HG02623 (cell line): ENCODE results near the gene DNAAF5.

ENCODE experiments used
- ATAC-seq: cut with Tn5 transposase; IDR thresholded peaks from one replicate; pipeline ENCODE4 v1.9.1; 2021; ENCODE audit warnings: moderate library complexity; ENCODE audit not compliant: unreplicated experiment

The DNAAF5 gene

GRCh38 chr7:763762-764161 is 37.3 kb downstream of the DNAAF5 start:
- ATAC-seq = no peak

DNA sequence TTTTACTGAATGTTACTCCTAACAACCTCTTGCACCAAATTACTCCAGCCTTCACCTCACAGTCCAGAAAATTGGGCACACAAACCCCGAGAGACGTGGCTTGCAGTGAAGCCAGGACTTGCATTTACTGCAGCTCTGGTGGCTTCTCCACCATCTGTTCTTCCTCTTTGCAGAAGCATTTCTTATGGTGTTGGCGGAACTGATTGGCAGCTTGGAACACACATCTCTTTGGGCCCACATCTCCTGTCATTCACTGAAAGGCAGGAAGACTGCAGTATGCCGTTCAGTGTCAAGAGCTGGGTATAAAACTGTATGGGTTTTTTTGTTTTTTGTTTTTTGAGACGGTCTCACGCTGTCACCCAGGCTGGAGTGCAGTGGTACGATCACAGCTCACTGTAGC is 38.9 kb downstream of the DNAAF5 start:
- no peak for ATAC-seq

GRCh38 chr7:767580-767940 is 41.1 kb downstream of the DNAAF5 start:
- no peak for ATAC-seq

DNA sequence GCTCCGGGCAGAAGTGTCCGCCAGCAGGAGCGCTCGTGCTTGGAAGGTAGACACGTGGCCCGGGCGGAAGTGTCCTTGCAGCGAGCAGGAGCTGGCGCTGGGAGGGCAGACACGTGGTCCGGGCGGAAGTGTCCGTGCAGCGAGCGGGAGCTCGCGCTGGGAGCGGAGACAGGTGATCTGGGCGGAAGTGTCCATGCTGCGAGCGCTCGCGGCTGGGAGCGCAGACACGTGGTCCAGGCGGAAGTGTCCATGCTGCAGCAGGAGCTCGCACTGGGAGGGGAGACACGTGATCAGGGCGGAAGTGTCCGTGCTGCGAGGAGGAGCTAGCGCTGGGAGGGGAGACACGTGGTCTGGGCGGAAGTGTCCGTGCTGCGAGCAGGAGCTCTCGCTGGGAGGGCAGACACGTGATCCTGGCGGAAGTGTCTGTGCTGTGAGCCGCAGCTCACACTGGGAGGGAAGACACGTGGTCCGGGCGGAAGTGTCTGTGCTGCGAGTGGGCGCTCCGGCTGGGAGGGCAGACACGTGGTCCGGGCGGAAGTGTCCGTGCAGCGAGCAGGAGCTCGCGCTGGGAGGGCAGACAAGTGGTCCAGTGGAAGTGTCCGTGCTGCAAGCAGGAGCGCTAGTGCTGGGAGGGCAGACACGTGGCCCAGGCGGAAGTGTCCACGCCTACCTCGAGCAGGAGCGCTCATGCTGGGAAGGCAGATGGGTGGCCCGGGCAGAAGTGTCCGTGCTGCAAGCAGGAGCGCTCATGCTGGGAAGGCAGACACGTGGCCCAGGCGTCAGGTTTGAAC is 41.6 kb downstream of the DNAAF5 start:
- ATAC-seq = no peak

DNA sequence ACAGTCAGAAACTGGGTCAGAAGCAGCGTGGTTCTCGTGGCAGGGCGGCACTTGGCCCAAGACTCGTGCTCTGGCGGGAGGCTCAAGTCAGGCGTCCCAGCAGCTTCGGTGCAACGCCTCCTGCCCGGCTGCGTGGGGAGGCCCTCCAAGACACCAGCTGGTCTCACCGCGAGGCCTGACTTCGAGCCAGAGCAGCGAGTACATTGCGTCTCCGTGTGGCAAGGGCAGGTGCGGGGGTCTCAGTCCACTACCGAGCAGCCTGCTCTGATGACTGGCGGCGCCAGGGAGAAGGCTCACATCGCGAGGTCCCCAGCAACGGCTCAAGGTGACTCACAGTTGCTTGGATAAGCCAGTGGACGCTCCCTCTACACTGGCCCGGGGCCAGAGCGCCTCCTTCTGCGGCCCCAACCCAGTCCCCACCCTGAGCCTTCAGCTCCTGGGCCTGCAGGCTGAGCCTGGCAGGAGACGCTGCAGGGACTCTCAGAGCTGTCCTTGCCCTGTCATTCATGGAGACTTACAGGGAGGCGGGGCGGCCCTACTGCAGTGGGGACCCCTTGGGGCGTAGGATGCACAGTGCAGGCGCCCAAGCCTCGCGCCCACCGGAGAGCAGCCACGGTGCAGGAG is 42.5 kb downstream of the DNAAF5 start:
- no peak for ATAC-seq

DNA sequence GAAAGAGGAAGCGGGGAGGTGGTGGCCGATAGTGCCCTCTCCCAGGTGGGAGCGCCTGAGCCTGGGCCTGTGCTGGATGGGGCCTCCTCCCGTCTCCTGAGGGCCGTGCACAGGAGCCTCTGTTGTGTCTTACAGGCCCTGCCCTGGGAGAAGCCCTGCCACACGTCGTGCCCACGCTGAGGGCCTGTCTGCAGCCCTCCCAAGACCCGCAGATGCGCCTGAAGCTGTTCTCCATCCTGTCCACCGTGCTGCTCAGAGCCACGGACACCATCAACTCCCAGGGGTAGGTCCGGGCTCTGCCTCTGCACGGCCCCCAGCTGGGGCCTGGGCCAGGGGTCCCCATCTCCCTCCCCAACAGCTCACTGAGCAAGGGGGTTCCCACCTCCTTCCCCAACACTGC is 43.8 kb downstream of the DNAAF5 start:
- no peak for ATAC-seq

DNA sequence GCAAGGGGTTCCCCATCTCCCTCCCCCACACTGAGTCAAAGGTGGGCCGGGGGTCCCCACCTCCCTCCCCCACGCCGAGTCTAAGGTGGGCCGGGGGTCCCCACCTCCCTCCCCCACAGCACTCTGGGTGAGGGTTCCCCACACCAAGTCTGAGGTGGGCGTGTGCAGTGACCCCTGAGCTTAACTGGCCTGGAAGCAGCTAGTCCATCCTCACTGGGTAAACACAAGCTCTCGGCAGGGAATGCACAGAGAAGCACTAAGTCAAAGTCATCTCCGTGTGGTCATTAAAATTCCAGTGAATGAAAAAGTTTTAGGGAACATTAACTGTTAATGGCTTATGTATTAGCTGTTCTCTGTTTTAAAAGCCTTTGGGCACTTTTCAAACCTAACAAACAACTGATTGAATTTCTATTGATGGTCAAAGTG is 44.3 kb downstream of the DNAAF5 start:
- no peak for ATAC-seq

- ATAC-seq = no peak
These were observed 44.9 kb downstream of the DNAAF5 start for GRCh38 chr7:771234-772004.

- ATAC-seq = no peak
These were observed 45.5 kb downstream of the DNAAF5 start for GRCh38 chr7:772005-772294.

DNA sequence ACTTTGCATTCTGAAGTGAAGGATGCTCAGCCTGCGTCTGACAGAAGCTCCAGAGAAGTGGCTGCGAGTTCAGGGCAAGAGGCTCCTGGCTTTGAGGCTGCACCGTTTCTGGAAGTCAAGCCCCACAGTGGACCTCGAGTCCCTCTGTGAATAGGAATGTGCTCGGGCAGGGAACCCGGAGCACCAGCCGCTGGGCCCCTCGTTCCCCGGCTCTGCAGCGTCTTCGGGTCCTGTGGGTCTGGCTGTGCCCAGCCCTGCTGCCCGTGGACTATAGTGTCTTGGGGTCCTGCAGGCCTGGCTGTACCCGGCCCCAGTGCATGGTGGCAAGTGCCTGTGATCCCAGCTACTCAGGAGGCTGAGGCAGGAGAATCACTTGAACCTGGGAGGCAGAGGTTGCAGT is 45.9 kb downstream of the DNAAF5 start:
- ATAC-seq = no peak

DNA sequence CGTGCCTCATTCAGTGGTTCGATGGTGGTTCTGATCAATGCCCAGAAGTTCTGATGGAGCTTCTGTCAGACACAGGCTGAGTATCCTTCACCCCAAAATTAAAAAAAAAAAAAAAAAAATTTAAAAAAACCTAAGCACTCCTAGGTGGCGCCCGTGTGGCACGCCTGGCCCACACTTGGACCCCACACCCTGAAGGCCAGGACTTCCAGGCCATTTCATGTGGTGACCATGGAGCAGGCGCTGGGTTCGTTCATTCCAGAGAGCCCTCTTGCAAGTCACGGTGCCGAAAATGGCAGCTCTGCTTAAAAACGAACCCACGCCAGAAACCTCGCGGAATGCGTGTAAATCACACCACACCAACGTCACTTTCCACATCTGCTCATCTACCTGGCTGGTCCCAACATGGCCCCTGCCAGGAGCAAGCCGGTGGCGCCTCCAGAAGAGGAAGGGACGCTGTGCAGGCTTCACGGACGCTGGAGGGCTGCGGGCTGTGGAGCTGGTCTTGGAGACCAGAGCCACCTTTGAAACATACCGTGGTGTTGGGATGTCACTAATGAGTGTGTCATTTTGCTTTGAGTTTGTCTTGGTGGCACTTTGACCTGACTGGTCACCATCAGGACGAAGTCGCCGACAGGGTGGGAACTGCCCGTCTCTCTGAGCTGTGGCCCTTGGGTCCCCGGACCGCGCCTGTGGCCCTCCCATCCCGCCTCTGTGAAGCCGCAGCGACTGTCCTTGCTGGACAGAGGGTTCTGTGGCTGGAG is 46.5 kb downstream of the DNAAF5 start:
- ATAC-seq = no peak

GRCh38 chr7:773622-773915 is 47.1 kb downstream of the DNAAF5 start:
- ATAC-seq = no peak

GRCh38 chr7:774161-775109 is 47.9 kb downstream of the DNAAF5 start:
- no peak for ATAC-seq

DNA sequence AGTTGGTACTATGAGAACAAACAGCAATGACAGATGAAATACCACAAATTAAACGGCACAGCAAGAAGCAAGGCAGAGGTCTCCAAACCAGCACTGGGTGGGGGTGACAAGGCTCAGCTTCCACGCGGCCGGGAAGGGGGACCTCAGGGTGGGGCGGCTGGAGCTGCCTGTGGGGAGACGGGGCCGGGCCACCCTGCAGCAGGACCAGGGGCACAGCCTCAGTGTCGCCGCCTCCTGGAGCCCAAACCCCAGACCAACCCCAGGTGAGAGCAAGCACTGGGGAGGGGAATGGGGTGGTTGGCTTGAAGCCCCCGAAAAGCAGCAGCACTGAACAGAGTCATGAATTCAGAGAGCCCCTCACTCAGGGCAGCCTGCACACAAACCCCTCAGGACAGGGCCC is 49.9 kb downstream of the DNAAF5 start:
- no peak for ATAC-seq

DNA sequence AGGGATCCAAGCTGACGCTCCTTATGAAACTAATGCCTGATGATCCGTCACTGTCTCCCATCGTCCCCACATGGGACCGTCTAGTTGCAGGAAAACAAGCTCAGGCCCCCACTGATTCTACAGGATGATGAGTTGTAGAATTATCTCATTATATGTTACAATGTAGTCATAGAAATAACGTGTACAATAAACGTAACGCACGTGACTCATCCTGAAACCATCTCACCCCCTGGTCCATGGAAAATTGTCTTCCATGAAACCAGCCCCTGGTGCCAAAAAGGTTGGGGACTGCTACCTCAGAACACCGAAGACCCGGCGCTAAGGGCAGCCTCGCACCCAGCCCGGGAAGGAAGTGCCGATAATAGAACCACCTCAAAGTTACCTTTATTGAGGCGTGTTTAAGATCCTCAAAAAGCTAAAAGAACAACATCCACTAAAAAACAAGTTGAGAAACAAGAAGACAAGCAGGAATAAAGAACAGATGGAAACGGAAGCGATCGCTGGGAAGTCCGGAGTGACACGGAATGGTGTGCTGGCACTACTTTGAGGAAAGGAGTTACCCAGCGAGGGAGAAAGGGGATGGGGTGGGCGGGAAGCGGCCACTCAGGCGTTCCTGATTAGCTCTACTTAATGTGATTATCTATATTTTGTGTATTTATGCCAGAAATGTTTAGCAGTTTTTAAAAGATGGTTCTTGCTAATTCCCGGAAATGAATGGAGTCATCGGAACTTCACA is 50.7 kb downstream of the DNAAF5 start:
- no peak for ATAC-seq

DNA sequence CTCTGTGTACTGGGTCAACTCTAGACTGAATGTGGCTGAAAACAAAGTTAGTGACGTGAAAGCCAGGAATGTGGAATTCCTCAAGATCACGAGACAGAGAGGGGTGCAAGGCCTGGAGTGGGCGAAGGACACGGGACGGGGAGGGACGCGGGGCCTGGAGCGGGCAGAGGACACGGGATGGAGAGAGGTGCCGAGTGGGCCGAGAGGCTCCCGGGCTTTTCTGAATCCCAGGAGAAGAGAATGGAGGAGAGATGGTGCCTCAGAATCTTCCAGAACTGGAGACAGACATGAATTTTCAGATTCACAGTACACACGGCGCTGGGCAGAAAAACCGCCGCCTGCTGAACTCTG is 51.2 kb downstream of the DNAAF5 start:
- no peak for ATAC-seq

DNA sequence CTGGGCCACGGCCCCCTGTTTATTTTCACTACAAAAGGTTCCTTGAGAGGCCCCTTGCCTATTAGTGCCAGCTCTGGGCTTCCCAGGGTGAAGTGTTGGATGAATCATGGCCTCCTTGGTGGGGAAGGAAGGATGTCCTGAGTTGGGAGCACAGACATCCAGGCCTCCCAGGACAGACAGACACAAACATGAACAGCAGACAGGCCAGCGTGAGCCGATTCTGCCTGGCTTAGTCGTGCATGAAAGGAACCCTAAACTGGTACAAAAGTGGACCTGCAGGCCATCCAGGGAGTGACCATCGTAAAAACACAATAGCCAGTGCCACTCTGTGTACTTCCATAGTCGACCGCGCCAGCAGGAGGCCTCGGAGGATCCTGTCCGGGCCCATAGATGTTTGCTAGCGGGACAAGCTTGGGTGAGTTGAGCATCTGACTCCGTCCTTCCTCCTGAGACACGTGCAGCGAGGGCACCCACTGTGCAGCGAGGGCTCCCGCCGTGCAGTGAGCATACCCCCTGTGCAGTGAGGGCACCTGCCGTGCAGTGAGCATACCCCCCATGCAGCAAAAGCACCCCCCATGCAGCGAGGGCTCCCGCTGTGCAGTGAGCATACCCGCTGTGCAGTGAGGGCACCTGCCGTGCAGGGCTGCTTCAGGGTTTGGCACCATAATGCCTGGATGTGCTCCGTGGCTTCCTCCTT is 51.9 kb downstream of the DNAAF5 start:
- no peak for ATAC-seq

DNA sequence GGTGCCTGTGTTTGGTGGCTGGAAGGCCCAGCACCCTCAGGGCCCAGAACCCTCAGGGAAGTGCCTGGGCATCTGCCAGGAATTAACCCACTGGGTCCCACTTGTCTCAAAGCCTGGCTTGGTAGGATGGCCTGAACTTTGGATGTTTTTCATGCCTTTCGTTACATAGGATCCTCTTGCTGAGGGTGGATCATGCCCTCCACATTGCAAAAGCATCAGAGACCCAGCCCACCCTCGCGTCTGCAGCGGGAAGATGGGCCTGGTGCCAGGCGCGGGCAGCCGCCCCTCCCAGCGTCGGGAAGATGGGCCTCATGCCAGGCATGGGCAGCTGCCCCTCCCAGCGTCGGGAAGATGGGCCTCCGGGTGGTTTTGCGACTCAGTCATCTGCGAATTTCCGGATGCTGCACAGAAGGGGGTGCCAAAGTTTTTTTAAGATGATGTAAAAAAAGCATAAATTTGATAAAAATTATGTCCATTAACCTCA is 52.5 kb downstream of the DNAAF5 start:
- ATAC-seq = no peak

- ATAC-seq = no peak
These were observed 53.0 kb downstream of the DNAAF5 start for GRCh38 chr7:779480-779879.
